Activated CD8-positive, alpha-beta memory T cell treated with anti-CD3 and anti-CD28 coated beads for 1 hour (primary cell): ENCODE results near the gene SLC22A16.
"Not testable (repeated sequence)": the region's sequence is repeated elsewhere in the genome, so short reads cannot be mapped to it uniquely, and the experiment has no call there.

Source experiments
- DNase-seq, 2 donors: peaks; one replicate each; pipeline ENCODE4 v3.0.0-alpha.2; 2020; ENCODE audit warnings: low read depth in 1 of 2; ENCODE audit errors: extremely low read depth in 1 of 2

Gene SLC22A16

GRCh38 chr6:110491299-110491643 lies 14.9 kb upstream of the SLC22A16 start:
- DNase-seq, result no peak

GRCh38 chr6:110490110-110490509 lies 13.7 kb upstream of the SLC22A16 start:
- DNase-seq, result no peak

GRCh38 chr6:110488606-110489190 lies 12.3 kb upstream of the SLC22A16 start:
- DNase-seq, result no peak

GRCh38 chr6:110487968-110488381 lies 11.6 kb upstream of the SLC22A16 start:
- not testable (repeated sequence) for DNase-seq

DNA sequence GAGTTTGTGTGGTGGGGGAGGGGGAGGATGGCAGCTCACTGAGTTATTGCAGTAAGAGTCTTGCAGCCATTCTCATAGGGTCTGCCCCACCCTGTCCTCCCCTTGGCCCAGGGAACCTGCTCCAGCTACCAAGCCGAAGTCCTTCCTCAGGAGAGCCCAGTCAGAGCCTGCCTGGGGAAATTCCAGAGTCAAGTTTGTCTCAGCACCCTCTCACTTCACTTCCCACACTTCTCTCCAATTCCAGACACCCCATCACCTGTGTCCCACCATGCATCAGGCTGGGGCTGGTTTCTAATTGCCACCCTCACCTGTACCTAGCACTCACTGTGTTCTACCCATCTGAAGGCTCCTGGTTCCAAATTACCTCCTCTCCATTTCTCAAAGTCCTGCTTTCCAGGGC lies 10.3 kb upstream of the SLC22A16 start:
- DNase-seq, result no peak

DNA sequence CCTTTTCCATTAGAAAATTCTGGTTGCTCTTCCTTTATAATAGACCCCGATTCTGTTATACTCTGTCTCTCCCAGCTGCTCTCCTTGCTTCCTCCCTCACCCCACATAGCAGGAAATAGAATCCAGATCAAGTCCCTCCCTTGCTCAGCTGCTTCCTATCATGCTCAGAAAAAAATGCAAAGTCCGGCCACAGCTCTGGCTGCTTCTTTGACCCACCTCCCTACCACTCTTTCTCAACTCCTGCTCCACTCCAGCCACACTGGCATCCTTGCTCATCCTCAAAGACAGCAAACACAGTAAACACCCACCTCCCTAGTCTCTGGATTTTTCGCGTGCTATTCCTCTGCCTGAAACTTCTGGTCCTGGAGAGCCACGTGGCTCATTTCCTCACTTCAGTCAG lies 9.1 kb upstream of the SLC22A16 start:
- no peak for DNase-seq

GRCh38 chr6:110484321-110484720 lies 7.9 kb upstream of the SLC22A16 start:
- DNase-seq, result no peak

DNA sequence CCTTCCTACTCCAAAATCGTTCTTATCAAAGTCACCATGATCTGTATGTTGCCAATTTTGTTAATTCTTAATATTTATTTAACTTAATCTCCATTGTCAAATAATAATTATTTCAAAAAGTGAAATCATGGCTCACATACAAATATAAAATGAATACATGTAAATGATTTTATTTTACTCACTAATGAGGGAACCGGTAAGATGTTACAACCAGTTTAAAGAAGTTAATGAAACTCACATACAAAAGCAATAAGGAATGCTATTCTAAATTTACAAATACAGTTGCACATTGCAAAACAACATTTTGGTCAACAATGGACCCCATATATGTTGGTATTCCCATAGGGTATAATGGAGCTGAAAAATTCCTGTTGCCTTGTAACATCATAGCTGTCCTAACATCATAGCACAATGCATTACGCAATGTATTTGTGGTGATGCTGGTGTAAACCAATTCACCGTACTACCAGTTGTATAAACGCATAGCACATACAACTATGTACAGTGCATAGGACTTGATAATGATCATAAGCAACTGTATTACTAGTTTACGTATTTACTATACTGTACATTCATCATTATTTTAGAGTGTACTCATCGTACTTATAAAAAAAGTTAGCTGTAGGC lies 6.5 kb upstream of the SLC22A16 start:
- no peak for DNase-seq

GRCh38 chr6:110481081-110481480 lies 4.7 kb upstream of the SLC22A16 start:
- DNase-seq, result no peak

GRCh38 chr6:110475066-110475653 lies 1.3 kb downstream of the SLC22A16 start:
- no peak for DNase-seq

- DNase-seq, result no peak
Observed at GRCh38 chr6:110474500-110474899, 1.9 kb downstream of the SLC22A16 start.

DNA sequence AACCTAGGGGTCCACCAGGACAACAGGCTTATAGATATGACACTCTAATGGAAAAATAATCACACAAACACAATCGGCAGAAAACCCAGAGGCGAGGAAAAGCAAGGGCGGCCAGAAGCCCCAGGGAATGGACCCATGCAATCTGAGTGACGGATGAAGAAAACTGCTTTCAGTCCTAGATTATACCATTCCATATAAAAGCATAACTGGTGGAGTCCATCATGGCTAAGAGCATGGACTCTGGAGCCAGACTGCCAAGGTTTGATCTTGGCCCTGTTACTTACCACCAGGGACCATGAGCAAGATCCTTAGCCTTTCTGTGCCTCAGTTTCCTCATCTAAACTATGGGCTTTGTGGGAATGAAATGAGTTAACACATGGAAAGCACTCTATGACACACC lies 3.7 kb downstream of the SLC22A16 start:
- DNase-seq, result no peak

DNA sequence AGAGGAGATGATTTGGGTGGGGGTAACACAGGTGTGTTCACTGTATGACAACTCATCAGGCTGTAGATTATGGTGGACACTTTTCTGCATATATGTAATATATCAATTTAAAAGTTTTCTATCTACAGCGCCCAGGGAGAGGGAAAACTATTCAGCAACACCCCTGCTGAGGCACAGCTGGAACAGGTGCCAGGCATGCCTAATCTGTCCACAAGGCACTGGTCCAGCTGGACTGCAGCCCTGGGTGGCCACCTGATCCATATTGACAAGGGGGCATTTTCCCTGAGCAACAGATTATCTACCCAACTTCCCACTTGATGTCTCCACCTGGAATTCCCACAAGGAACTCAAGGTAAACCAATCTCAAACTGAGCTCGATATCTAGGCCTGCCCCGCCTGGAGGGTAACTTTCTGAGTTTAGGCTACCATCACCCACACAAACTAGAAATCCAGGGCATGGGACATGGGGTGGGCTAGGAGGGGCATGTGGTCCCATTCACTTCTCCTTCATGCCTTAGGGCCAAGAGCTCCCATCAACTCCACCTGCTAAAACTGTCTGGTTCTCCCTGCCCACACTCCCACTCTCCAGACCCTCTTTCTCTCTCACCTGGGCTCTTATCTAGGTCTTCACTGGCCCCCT lies 4.6 kb downstream of the SLC22A16 start:
- no peak for DNase-seq

DNA sequence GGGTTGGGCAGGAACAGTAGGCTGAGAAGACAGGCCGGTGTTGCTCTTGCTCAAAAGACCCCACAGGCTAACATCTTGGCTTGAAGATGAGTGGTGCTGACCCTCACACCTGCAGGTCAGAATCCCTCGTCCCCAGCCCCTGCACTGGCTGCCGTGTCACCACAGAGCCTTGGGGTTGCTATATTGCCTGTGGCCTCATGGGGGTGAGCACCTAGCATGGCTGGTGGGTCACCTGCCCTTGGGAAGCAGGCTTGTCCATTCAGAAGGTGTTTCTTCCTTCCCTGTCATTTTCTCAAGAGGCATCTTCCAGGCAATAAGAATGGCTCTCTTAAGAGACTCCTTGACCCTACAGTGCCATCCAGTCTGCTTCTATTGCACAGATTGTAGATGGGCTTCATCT lies 7.7 kb downstream of the SLC22A16 start:
- no peak for DNase-seq

DNA sequence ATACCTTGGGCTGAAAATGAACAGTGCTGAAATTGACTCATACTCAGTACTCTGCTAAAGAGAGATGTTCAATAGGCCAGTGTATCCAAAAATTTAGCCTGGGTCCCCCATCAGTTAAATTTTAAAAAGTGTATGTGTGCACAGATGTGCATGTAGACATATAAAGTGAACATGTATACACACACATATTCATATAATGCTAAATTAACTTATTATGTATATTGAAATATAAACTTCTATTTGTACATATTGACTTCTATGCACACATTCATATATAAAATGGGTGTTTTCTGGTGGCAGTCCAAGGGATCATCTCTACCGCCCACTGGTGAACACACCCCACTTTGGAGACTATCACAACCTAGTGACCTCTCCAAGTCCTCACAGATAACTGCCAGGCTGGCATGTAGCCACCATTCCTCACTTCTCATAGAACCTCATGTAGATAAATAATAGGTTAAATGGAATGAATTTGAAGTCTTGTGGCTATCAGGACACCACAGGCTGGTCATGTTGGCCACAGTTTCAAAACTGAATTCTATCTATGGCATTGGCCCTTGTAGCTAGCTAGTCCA lies 8.8 kb downstream of the SLC22A16 start:
- no peak for DNase-seq

DNA sequence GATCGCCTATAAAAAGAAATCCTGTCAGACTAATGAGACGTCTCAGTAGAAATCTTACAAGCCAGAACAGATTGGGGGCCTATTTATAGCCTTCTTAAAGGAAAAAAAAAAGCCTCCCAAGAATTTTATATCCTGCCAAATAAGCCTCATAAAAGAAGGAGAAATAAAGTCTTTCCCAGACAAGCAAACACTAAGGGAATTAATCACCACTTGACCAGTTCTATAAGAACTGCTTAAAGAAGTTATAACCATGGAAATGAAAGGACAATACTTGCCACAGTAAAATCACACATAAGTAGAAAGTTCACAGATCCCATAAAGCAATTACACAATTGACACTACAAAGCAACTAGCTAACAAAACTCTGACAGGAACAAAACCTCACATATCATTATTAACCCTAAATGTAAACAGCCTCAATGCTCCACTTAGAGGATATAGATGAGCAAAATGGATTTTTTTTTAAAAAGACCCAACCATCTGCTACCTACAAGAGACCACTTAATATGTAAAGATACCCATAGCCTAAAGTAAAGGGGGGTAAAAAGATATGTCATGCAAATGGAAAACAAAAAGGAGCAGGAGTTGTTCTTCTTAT lies 13.4 kb downstream of the SLC22A16 start:
- DNase-seq, result no peak

DNA sequence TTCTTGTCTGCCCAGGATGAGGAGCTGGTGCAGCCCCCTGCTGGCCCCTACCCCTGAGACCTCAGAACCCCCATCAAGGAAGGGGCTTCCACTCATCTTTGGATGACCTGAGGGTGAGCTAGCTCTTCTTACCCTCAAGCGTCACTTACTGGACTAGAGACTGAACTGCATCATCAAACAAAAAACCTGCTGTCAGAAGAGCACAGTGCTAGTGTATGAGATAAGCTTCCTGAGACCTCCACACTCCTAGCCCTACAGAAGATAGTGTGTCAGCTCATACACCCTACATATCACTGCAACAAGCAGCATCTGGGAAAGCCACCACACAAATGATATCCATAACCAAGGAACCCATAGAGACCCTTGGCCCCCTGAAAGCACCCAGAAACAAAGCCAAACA lies 15.0 kb downstream of the SLC22A16 start:
- DNase-seq, result no peak

DNA sequence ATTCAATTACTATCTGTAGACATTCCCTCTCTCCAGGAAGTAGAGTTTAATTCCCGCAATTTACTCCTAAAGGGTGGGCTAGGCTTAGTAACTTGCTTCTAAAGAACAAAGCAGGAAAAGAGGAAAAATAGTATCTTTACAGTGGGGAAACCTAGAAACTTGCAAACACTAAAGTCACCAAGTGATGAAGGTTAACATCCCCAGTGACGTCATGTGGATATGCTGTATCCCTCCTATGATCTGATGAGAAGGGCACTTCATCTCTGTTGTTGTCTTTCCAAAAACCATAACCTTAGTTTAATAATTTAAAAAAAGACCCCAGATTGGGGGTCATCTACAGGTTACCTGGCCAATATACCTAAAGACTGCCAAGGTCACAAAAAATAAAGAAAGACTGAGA lies 17.3 kb downstream of the SLC22A16 start:
- no peak for DNase-seq

DNA sequence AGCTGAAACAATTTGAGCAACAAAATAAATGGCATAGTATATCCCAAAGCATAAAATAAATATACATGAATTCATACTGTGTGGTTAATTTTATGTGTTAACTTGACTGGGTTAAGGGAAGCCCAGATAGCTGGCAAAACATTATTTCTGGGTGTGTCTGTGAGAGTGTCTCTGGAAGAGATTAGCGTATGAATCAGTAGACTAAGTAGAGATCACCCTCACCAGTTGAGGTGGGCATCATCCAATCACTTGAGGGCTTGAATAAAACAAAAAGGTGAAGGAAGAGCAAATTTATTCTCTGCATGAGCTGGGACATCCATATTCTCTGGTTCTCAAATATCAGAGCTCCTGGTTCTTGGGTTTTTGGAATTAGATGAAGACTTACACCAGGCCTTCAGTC lies 17.9 kb downstream of the SLC22A16 start:
- no peak for DNase-seq

- not testable (repeated sequence) for DNase-seq
Observed at GRCh38 chr6:110457567-110458175, 18.7 kb downstream of the SLC22A16 start.

DNA sequence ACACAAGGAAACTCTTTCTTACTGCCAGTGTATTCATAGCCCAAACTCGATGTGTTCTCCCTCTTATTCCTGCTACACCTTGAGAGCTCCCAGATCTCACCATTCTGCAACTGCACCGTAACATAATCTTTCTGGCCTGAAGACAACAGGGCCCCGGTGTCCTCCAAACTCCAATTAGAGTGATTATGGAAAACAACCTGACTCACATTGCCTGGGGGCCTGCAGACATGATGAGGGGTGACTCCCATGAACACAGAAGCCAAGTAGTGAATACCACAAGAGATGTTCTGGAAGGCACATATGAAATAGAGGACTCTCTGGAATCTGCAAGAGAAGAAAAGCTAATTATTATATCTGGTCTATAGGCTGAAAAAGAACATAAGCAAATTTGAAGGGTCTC lies 19.7 kb downstream of the SLC22A16 start:
- DNase-seq, result no peak
